Trophoblast cell (in vitro differentiated cells and primary cell): ENCODE data around the gene KCNJ5.

ENCODE experiments used
- DNase-seq, 2 donors: peaks; one replicate each; pipeline ENCODE4 v3.0.0-alpha.2; 2016
- H2AFZ ChIP-seq: 2 replicates; pipeline ENCODE4 v1.6.1; 2013; ENCODE audit warnings: low read length, moderate library complexity, mild to moderate bottlenecking; ENCODE audit not compliant: insufficient read depth, poor library complexity
- H2AK5ac ChIP-seq: 2 replicates; pipeline ENCODE4 v1.6.1; 2013; ENCODE audit warnings: mild to moderate bottlenecking, low read length
- H2BK120ac ChIP-seq: 2 replicates; pipeline ENCODE4 v1.6.1; 2013; ENCODE audit warnings: low read length, mild to moderate bottlenecking, moderate library complexity; ENCODE audit not compliant: insufficient read depth, poor library complexity
- H2BK12ac ChIP-seq: 2 replicates; pipeline ENCODE4 v1.6.1; 2013; ENCODE audit warnings: mild to moderate bottlenecking, low read length, moderate library complexity
- H2BK5ac ChIP-seq: 2 replicates; pipeline ENCODE4 v1.6.1; 2013; ENCODE audit warnings: low read length, low read depth, moderate library complexity, mild to moderate bottlenecking; ENCODE audit not compliant: poor library complexity
- H3K14ac ChIP-seq: 2 replicates; pipeline ENCODE4 v1.6.1; 2013; ENCODE audit warnings: mild to moderate bottlenecking, low read length
- H3K18ac ChIP-seq: 2 replicates; pipeline ENCODE4 v1.6.1; 2013; ENCODE audit warnings: mild to moderate bottlenecking, low read length
- H3K23ac ChIP-seq: 2 replicates; pipeline ENCODE4 v1.6.1; 2013; ENCODE audit warnings: low read length
- H3K27ac ChIP-seq: 2 replicates; pipeline ENCODE4 v1.5.1; 2013; ENCODE audit warnings: low read depth, mild to moderate bottlenecking, inconsistent platforms, low read length, moderate library complexity
- H3K27me3 ChIP-seq: 2 replicates; pipeline ENCODE4 v1.6.1; 2013; ENCODE audit warnings: inconsistent platforms, mild to moderate bottlenecking, low read length, moderate library complexity; ENCODE audit not compliant: insufficient read depth
- H3K36me3 ChIP-seq, 2 experiments: 1 replicate in 1 of 2; 2 replicates in 1 of 2; pipeline ENCODE4 v1.6.1; 2013; ENCODE audit warnings: low read length in 2 of 2, mild to moderate bottlenecking in 2 of 2, moderate library complexity in 1 of 2; ENCODE audit not compliant: insufficient read depth in 2 of 2, control insufficient read depth in 1 of 2
- H3K4ac ChIP-seq: 2 replicates; pipeline ENCODE4 v1.6.1; 2013; ENCODE audit warnings: low read depth, mild to moderate bottlenecking, low read length, moderate library complexity
- H3K4me1 ChIP-seq, 2 experiments: 1 replicate in 1 of 2; 2 replicates in 1 of 2; pipeline ENCODE4 v1.6.1; 2013; ENCODE audit warnings: low read length in 2 of 2, mild to moderate bottlenecking in 2 of 2, moderate library complexity in 1 of 2; ENCODE audit not compliant: insufficient read depth in 2 of 2, control insufficient read depth in 1 of 2
- H3K4me2 ChIP-seq: 2 replicates; pipeline ENCODE4 v1.6.1; 2013; ENCODE audit warnings: inconsistent platforms, mild to moderate bottlenecking, low read length, moderate library complexity
- H3K4me3 ChIP-seq: 2 replicates; pipeline ENCODE4 v1.5.1; 2013; ENCODE audit warnings: mild to moderate bottlenecking, low read depth, low read length, inconsistent platforms
- H3K79me1 ChIP-seq: one replicate; pipeline ENCODE4 v1.6.1; 2013; ENCODE audit warnings: low read length
- H3K79me2 ChIP-seq: 2 replicates; pipeline ENCODE4 v1.6.1; 2013; ENCODE audit warnings: low read length, mild to moderate bottlenecking; ENCODE audit not compliant: control insufficient read depth, insufficient read depth, poor library complexity
- H3K9ac ChIP-seq: 2 replicates; pipeline ENCODE4 v1.6.1; 2013; ENCODE audit warnings: mild to moderate bottlenecking, low read length
- H3K9me3 ChIP-seq: 2 replicates; pipeline ENCODE4 v1.6.1; 2013; ENCODE audit warnings: low read depth, mild to moderate bottlenecking, control low read depth, inconsistent platforms, low read length; ENCODE audit not compliant: insufficient read depth
- H4K12ac ChIP-seq: 2 replicates; pipeline ENCODE4 v1.6.1; 2013; ENCODE audit warnings: low read depth, mild to moderate bottlenecking, low read length, moderate library complexity
- H4K8ac ChIP-seq: 2 replicates; pipeline ENCODE4 v1.6.1; 2013; ENCODE audit warnings: low read depth, mild to moderate bottlenecking, low read length, moderate library complexity
- H4K91ac ChIP-seq: one replicate; pipeline ENCODE4 v1.6.1; 2013; ENCODE audit warnings: low read depth, mild to moderate bottlenecking, low read length, moderate library complexity
- WGBS: extraction: QIAGEN DNeasy Blood & Tissue Kit; methylation state at CpG from one replicate; pipeline ENCODE4 v1.1.7; 2013; ENCODE audit warnings: missing lambda C conversion rate; ENCODE audit not compliant: insufficient read length, insufficient coverage; ENCODE audit errors: extremely low coverage; 5-methylcytosine and 5-hydroxymethylcytosine counted together

KCNJ5 gene

DNA sequence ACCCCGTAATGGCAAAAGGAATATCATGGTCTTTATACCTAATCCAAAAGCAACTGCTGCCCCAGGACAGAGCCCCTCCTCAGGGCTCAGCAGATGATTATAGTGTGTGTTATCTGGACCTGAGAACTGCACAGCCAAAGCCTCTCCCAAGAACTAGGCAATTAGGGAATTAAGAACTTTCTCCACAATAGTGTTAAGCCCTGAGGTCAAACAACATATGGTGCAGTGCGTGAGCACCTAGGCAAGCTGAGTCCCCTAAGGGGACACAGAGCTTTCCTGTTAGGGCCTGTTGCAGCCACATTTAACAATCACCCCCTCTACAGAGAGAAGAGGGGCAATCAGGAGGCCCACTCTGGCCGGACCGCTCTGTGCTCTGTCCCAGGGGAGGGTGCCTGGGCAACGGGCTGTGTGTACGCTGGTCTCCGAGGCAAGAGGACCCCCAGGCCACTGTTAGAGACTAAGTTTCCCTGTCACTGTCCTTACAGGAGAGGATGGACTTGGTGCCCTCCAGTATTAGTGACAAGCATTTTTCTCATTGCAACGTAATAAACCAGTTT, 1.4 kb upstream of the KCNJ5 start:
- H2BK5ac ChIP-seq = no peak overlapping the region
- no CpG with 5 or more reads among the region's 8 CpGs for WGBS
- H3K27ac ChIP-seq = no peak overlapping the region
- peaks cover 12 to 25% of the 10 kb centered on the region in 2 experiments for H3K4me1 ChIP-seq
- no peak overlapping the region for H3K4ac ChIP-seq
- H3K79me2 ChIP-seq = no peaks in the 10 kb centered on the region
- H3K9me3 ChIP-seq = no peaks in the 10 kb centered on the region
- no peak overlapping the region for H3K4me2 ChIP-seq
- no peak overlapping the region for H3K9ac ChIP-seq
- H3K14ac ChIP-seq = no peak overlapping the region
- H4K91ac ChIP-seq = no peak overlapping the region
- no peak overlapping the region for H4K8ac ChIP-seq
- no peak overlapping the region for H2BK120ac ChIP-seq
- no peak overlapping the region for H3K23ac ChIP-seq
- no peak overlapping the region for H3K18ac ChIP-seq
- H3K79me1 ChIP-seq = peaks cover 2% of the 10 kb centered on the region
- H2BK12ac ChIP-seq = no peak overlapping the region
- H2AFZ ChIP-seq = no peak overlapping the region
- no peak overlapping the region for H3K4me3 ChIP-seq
- H2AK5ac ChIP-seq = no peak overlapping the region
- H3K36me3 ChIP-seq = no peaks in the 10 kb centered on the region
- DNase-seq = no peak
- H4K12ac ChIP-seq = no peak overlapping the region
- peaks cover 26% of the 10 kb centered on the region for H3K27me3 ChIP-seq

DNA sequence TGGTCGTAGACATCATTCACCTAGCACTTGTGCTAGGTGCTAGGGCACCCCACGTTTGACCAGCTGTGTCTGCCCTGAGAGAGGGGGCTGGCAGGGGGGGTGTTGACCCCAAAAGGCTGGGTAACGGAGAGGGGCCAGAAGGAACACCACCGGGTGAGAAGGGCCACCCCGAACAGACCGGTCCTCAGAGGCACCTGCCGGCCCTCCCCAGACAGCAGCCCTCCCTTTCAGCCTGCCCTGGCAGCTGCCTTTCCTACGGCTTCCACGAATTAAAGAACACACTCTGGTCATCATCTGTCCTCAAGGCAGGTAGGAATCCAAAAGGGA, 977 bp upstream of the KCNJ5 start:
- H3K9me3 ChIP-seq = no peaks in the 10 kb centered on the region
- no peaks in the 10 kb centered on the region for H3K79me2 ChIP-seq
- H2AFZ ChIP-seq = peak overlapping the region; percentile 30
- no peak overlapping the region for H2BK120ac ChIP-seq
- no peak overlapping the region for H3K4me3 ChIP-seq
- H2BK5ac ChIP-seq = no peak overlapping the region
- H3K14ac ChIP-seq = no peak overlapping the region
- no peak overlapping the region for H3K18ac ChIP-seq
- H4K12ac ChIP-seq = no peak overlapping the region
- no peak overlapping the region for H2AK5ac ChIP-seq
- H3K27me3 ChIP-seq = peaks cover 26% of the 10 kb centered on the region
- no peaks in the 10 kb centered on the region for H3K36me3 ChIP-seq
- H3K79me1 ChIP-seq = peaks cover 2% of the 10 kb centered on the region
- H4K91ac ChIP-seq = no peak overlapping the region
- H3K4me1 ChIP-seq = peaks cover 12 to 25% of the 10 kb centered on the region in 2 experiments
- no peak overlapping the region for H3K27ac ChIP-seq
- no CpG with 5 or more reads among the region's 9 CpGs for WGBS
- peak overlapping the region; percentile 76 for H3K4me2 ChIP-seq
- H4K8ac ChIP-seq = no peak overlapping the region
- no peak for DNase-seq
- no peak overlapping the region for H3K9ac ChIP-seq
- H3K4ac ChIP-seq = no peak overlapping the region
- no peak overlapping the region for H2BK12ac ChIP-seq
- H3K23ac ChIP-seq = no peak overlapping the region

DNA sequence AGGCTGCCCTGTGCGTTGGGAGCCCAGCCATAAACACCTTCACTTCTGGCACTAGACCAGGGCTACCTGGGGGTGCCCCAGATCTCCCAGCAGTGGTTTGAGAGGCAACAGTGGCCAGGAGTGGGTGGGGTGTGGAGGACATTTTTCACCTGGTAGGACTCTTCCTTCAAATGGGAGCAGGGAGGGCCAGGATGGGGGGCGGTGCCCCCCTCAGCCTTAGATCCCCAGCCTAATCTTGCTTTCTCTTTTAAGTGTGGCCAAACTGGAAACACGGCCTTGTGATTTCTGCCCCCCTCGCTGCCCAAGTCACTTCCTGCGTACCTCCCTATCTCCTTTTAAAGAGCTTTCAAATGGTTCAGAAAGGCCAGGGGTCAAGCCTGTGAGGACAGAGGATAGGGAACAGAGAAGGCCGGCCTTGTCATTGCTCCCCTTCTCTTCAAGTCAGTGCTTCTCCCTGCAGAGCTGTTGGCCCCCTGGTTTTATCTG, 800 bp downstream of the KCNJ5 start:
- peaks cover 26% of the 10 kb centered on the region for H3K27me3 ChIP-seq
- no peak overlapping the region for H3K4me3 ChIP-seq
- H3K9ac ChIP-seq = no peak overlapping the region
- H2BK5ac ChIP-seq = no peak overlapping the region
- peaks cover 12 to 25% of the 10 kb centered on the region in 2 experiments for H3K4me1 ChIP-seq
- no peak overlapping the region for H3K27ac ChIP-seq
- H3K4me2 ChIP-seq = peak overlapping the region; percentile 18
- no peaks in the 10 kb centered on the region for H3K9me3 ChIP-seq
- no peak overlapping the region for H3K23ac ChIP-seq
- no peak overlapping the region for H2AK5ac ChIP-seq
- no peak overlapping the region for H3K14ac ChIP-seq
- H3K79me2 ChIP-seq = no peaks in the 10 kb centered on the region
- H2AFZ ChIP-seq = no peak overlapping the region
- WGBS = no CpG with 5 or more reads among the region's 6 CpGs
- no peak overlapping the region for H4K91ac ChIP-seq
- H2BK12ac ChIP-seq = no peak overlapping the region
- H2BK120ac ChIP-seq = no peak overlapping the region
- H3K18ac ChIP-seq = no peak overlapping the region
- H3K79me1 ChIP-seq = peaks cover 2% of the 10 kb centered on the region
- DNase-seq = no peak
- H4K12ac ChIP-seq = no peak overlapping the region
- H3K36me3 ChIP-seq = no peaks in the 10 kb centered on the region
- H4K8ac ChIP-seq = no peak overlapping the region
- H3K4ac ChIP-seq = no peak overlapping the region

DNA sequence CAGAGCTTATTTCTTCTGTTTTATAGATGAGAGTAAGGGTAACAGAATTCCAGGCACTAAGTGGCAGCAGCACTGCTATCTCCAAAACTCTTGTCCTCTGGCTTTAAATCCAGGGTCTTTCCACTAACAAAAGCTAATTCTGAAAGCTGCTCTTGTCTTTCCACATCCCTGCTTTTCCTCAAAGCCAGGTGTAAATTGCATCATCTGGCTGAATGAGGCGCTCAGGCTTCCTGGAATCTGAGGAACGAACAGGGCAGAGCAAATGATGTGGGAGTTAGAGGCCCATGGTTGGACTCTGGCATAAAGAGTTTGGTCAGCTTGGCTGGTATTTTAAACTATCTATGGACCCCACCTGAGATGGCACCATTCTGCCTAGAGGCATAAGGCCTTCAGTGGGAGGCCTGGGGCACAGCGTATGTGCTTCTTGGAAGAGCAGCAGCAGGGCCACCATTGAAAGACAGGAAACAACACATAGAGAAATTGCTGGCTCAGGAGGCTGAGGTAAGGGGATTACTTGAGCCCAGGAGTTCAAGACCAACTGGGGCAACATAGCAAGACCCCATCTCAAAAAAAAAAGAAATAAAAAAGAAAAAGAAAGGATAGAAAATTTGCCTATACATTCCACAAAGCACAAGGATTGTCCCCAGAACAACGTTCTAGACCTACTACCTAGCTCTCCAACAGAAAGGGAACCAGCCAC, 1.9 kb downstream of the KCNJ5 start:
- Histone ChIP-seq H2AK5ac (no peak overlapping the region), H3K36me3 (no peaks in the 10 kb centered on the region), H3K27ac (no peak overlapping the region)

More for the DNA sequence above, 1.9 kb downstream of the KCNJ5 start:
- no peak overlapping the region for H2BK5ac ChIP-seq
- peaks cover 2% of the 10 kb centered on the region for H3K79me1 ChIP-seq
- no peak overlapping the region for H2AFZ ChIP-seq
- no peak overlapping the region for H3K18ac ChIP-seq
- H4K8ac ChIP-seq = no peak overlapping the region
- H3K9me3 ChIP-seq = no peaks in the 10 kb centered on the region
- H4K91ac ChIP-seq = no peak overlapping the region
- peaks cover 12 to 25% of the 10 kb centered on the region in 2 experiments for H3K4me1 ChIP-seq
- no peak overlapping the region for H3K4me2 ChIP-seq
- H2BK12ac ChIP-seq = no peak overlapping the region
- H3K27me3 ChIP-seq = peaks cover 26% of the 10 kb centered on the region
- no peak overlapping the region for H3K4me3 ChIP-seq
- no peaks in the 10 kb centered on the region for H3K79me2 ChIP-seq
- WGBS = no CpG with 5 or more reads among the region's 4 CpGs
- peak; percentile 71 to 85 for DNase-seq
- H3K14ac ChIP-seq = no peak overlapping the region
- no peak overlapping the region for H3K9ac ChIP-seq
- no peak overlapping the region for H3K23ac ChIP-seq
- H4K12ac ChIP-seq = no peak overlapping the region
- H2BK120ac ChIP-seq = no peak overlapping the region
- H3K4ac ChIP-seq = no peak overlapping the region
